Activated CD4-positive, alpha-beta memory T cell treated with anti-CD3 and anti-CD28 coated beads, Interleukin-2, amount 10 ng/mL, durations not matched to agents 7 days and 5 days (primary cell): Measurements from ENCODE around the gene LMX1A. TPM values are rescaled to one million over a fixed set of nuclear protein-coding genes. Genes with fewer than 3 reads are reported as not detected.

Experiments used
- CTCF ChIA-PET: fragments of 350-600 bp; sonication (Branson Sonifier 250); formaldehyde crosslinking; loops from one replicate; lab custom pipeline; 2021; ENCODE audit warnings: antibody characterized with exemption, inconsistent platforms; lab: Charles Lee
- POLR2A ChIA-PET: fragments of 350-600 bp; sonication (Branson Sonifier 250); formaldehyde crosslinking; loops from one replicate; lab custom pipeline; 2021; ENCODE audit warnings: antibody characterized with exemption; lab: Charles Lee
- DNase-seq: peaks from one replicate; pipeline ENCODE4 v3.0.0-alpha.2; 2020
- H3K27ac Mint-ChIP-seq: one replicate; pipeline ENCODE4 v1.8.0; 2021; ENCODE audit warnings: mild to moderate bottlenecking, mixed read lengths
- H3K27me3 Mint-ChIP-seq: one replicate; pipeline ENCODE4 v1.8.0; 2021; ENCODE audit warnings: mixed read lengths
- H3K36me3 Mint-ChIP-seq: one replicate; pipeline ENCODE4 v1.8.0; 2021; ENCODE audit warnings: low read depth, mixed read lengths
- H3K4me1 Mint-ChIP-seq: one replicate; pipeline ENCODE4 v1.8.0; 2021; ENCODE audit warnings: mixed read lengths
- H3K4me3 Mint-ChIP-seq: one replicate; pipeline ENCODE4 v1.8.0; 2021; ENCODE audit warnings: mild to moderate bottlenecking, mixed read lengths
- H3K9me3 Mint-ChIP-seq: one replicate; pipeline ENCODE4 v1.8.0; 2021; ENCODE audit warnings: mixed read lengths
- total RNA-seq, 2 experiments: library from RNA; stranded (reverse); gene quantifications; one replicate each; pipeline ENCODE4 v1.2.3, GENCODE V29; 2021

Gene LMX1A
- total RNA-seq, 2 experiments from 2014 or later = not detected

- ChIA-PET CTCF (no interaction called here), POLR2A (no interaction called here)
- H3K36me3 Mint-ChIP-seq = peaks cover 3% of the 10 kb centered on the region
- peaks cover 49% of the 10 kb centered on the region for H3K27me3 Mint-ChIP-seq
- H3K4me1 Mint-ChIP-seq = peaks cover 1% of the 10 kb centered on the region
- H3K9me3 Mint-ChIP-seq = no peaks in the 10 kb centered on the region
- DNase-seq = no peak
- H3K4me3 Mint-ChIP-seq = no peak overlapping the region
- no peak overlapping the region for H3K27ac Mint-ChIP-seq
These were observed 120.7 kb downstream of the LMX1A start for GRCh38 chr1:165235777-165236291.

GRCh38 chr1:165235155-165235776 lies 121.2 kb downstream of the LMX1A start:
- Mint-ChIP-seq H3K27ac (no peak overlapping the region), H3K27me3 (peaks cover 46% of the 10 kb centered on the region), H3K9me3 (no peaks in the 10 kb centered on the region), H3K36me3 (peaks cover 3% of the 10 kb centered on the region), H3K4me3 (no peak overlapping the region), H3K4me1 (peaks cover 1% of the 10 kb centered on the region)
- DNase-seq = no peak
- ChIA-PET POLR2A (no interaction called here), CTCF (no interaction called here)

GRCh38 chr1:165234149-165234548 lies 122.4 kb downstream of the LMX1A start:
- no peak overlapping the region for H3K27ac Mint-ChIP-seq
- no peaks in the 10 kb centered on the region for H3K9me3 Mint-ChIP-seq
- POLR2A ChIA-PET = no interaction called here
- H3K36me3 Mint-ChIP-seq = peaks cover 3% of the 10 kb centered on the region
- CTCF ChIA-PET = no interaction called here
- peaks cover 45% of the 10 kb centered on the region for H3K27me3 Mint-ChIP-seq
- H3K4me1 Mint-ChIP-seq = peaks cover 1% of the 10 kb centered on the region
- H3K4me3 Mint-ChIP-seq = no peak overlapping the region
- DNase-seq = no peak

GRCh38 chr1:165228676-165229075 lies 127.8 kb downstream of the LMX1A start:
- H3K4me1 Mint-ChIP-seq = no peaks in the 10 kb centered on the region
- peaks cover 7% of the 10 kb centered on the region for H3K27me3 Mint-ChIP-seq
- no peak for DNase-seq
- no peak overlapping the region for H3K27ac Mint-ChIP-seq
- H3K9me3 Mint-ChIP-seq = no peaks in the 10 kb centered on the region
- CTCF ChIA-PET = no interaction called here
- no peak overlapping the region for H3K4me3 Mint-ChIP-seq
- no peaks in the 10 kb centered on the region for H3K36me3 Mint-ChIP-seq
- POLR2A ChIA-PET = no interaction called here

- H3K36me3 Mint-ChIP-seq = no peaks in the 10 kb centered on the region
- H3K27me3 Mint-ChIP-seq = peaks cover 3% of the 10 kb centered on the region
- no peaks in the 10 kb centered on the region for H3K9me3 Mint-ChIP-seq
- POLR2A ChIA-PET = no interaction called here
- DNase-seq = no peak
- H3K4me1 Mint-ChIP-seq = no peaks in the 10 kb centered on the region
- H3K27ac Mint-ChIP-seq = no peak overlapping the region
- H3K4me3 Mint-ChIP-seq = no peak overlapping the region
- CTCF ChIA-PET = no interaction called here
These were observed 128.3 kb downstream of the LMX1A start for GRCh38 chr1:165228111-165228655.

- Mint-ChIP-seq H3K4me3 (no peak overlapping the region), H3K9me3 (no peaks in the 10 kb centered on the region), H3K27ac (no peak overlapping the region), H3K36me3 (no peaks in the 10 kb centered on the region), H3K27me3 (peaks cover 3% of the 10 kb centered on the region), H3K4me1 (no peaks in the 10 kb centered on the region)
- ChIA-PET CTCF (no interaction called here), POLR2A (no interaction called here)
- DNase-seq = no peak
These were observed 130.2 kb downstream of the LMX1A start for GRCh38 chr1:165226326-165226725.

GRCh38 chr1:165225650-165226049 lies 130.9 kb downstream of the LMX1A start:
- CTCF ChIA-PET = no interaction called here
- no peaks in the 10 kb centered on the region for H3K9me3 Mint-ChIP-seq
- no peak overlapping the region for H3K27ac Mint-ChIP-seq
- H3K36me3 Mint-ChIP-seq = no peaks in the 10 kb centered on the region
- peaks cover 3% of the 10 kb centered on the region for H3K27me3 Mint-ChIP-seq
- H3K4me1 Mint-ChIP-seq = no peaks in the 10 kb centered on the region
- POLR2A ChIA-PET = no interaction called here
- no peak overlapping the region for H3K4me3 Mint-ChIP-seq
- DNase-seq = no peak

GRCh38 chr1:165225062-165225461 lies 131.5 kb downstream of the LMX1A start:
- CTCF ChIA-PET = no interaction called here

GRCh38 chr1:165224504-165224903 lies 132.0 kb downstream of the LMX1A start:
- no peak overlapping the region for H3K27ac Mint-ChIP-seq
- POLR2A ChIA-PET = no interaction called here

More at GRCh38 chr1:165225062-165225461, 131.5 kb downstream of the LMX1A start:
- Mint-ChIP-seq H3K4me1 (no peaks in the 10 kb centered on the region), H3K4me3 (no peak overlapping the region), H3K36me3 (no peaks in the 10 kb centered on the region), H3K9me3 (no peaks in the 10 kb centered on the region), H3K27me3 (peaks cover 3% of the 10 kb centered on the region), H3K27ac (no peak overlapping the region)
- POLR2A ChIA-PET = no interaction called here
- no peak for DNase-seq

GRCh38 chr1:165222580-165222979 lies 133.9 kb downstream of the LMX1A start:
- H3K4me3 Mint-ChIP-seq = no peak overlapping the region

More at GRCh38 chr1:165224504-165224903, 132.0 kb downstream of the LMX1A start:
- CTCF ChIA-PET = no interaction called here
- Mint-ChIP-seq H3K27me3 (peaks cover 3% of the 10 kb centered on the region), H3K9me3 (no peaks in the 10 kb centered on the region), H3K36me3 (no peaks in the 10 kb centered on the region), H3K4me1 (no peaks in the 10 kb centered on the region), H3K4me3 (no peak overlapping the region)
- no peak for DNase-seq

GRCh38 chr1:165218731-165219130 lies 137.8 kb downstream of the LMX1A start:
- ChIA-PET POLR2A (no interaction called here), CTCF (no interaction called here)
- no peaks in the 10 kb centered on the region for H3K9me3 Mint-ChIP-seq
- no peak for DNase-seq
- H3K4me1 Mint-ChIP-seq = no peaks in the 10 kb centered on the region
- no peaks in the 10 kb centered on the region for H3K36me3 Mint-ChIP-seq
- no peak overlapping the region for H3K27ac Mint-ChIP-seq
- no peak overlapping the region for H3K4me3 Mint-ChIP-seq
- peaks cover 2% of the 10 kb centered on the region for H3K27me3 Mint-ChIP-seq

More at GRCh38 chr1:165222580-165222979, 133.9 kb downstream of the LMX1A start:
- Mint-ChIP-seq H3K36me3 (no peaks in the 10 kb centered on the region), H3K9me3 (no peaks in the 10 kb centered on the region), H3K27me3 (peaks cover 4% of the 10 kb centered on the region), H3K27ac (no peak overlapping the region), H3K4me1 (no peaks in the 10 kb centered on the region)
- ChIA-PET CTCF (no interaction called here), POLR2A (no interaction called here)
- DNase-seq = no peak

- H3K36me3 Mint-ChIP-seq = no peaks in the 10 kb centered on the region
- no peaks in the 10 kb centered on the region for H3K9me3 Mint-ChIP-seq
- POLR2A ChIA-PET = no interaction called here
- peaks cover 2% of the 10 kb centered on the region for H3K27me3 Mint-ChIP-seq
- CTCF ChIA-PET = no interaction called here
- no peak overlapping the region for H3K4me3 Mint-ChIP-seq
- H3K4me1 Mint-ChIP-seq = no peaks in the 10 kb centered on the region
- DNase-seq = no peak
- no peak overlapping the region for H3K27ac Mint-ChIP-seq
These were observed 138.6 kb downstream of the LMX1A start for GRCh38 chr1:165217958-165218357.

GRCh38 chr1:165216254-165216653 lies 140.3 kb downstream of the LMX1A start:
- Mint-ChIP-seq H3K36me3 (no peaks in the 10 kb centered on the region), H3K27me3 (peaks cover 2% of the 10 kb centered on the region), H3K9me3 (no peaks in the 10 kb centered on the region), H3K4me1 (no peaks in the 10 kb centered on the region), H3K4me3 (no peak overlapping the region), H3K27ac (no peak overlapping the region)
- ChIA-PET POLR2A (no interaction called here), CTCF (no interaction called here)
- DNase-seq = no peak

GRCh38 chr1:165215676-165216075 lies 140.8 kb downstream of the LMX1A start:
- no peak for DNase-seq
- Mint-ChIP-seq H3K4me1 (no peaks in the 10 kb centered on the region), H3K4me3 (no peak overlapping the region), H3K27me3 (peaks cover 2% of the 10 kb centered on the region), H3K36me3 (no peaks in the 10 kb centered on the region), H3K27ac (no peak overlapping the region), H3K9me3 (no peaks in the 10 kb centered on the region)
- ChIA-PET CTCF (no interaction called here), POLR2A (no interaction called here)
